RWPE2 (cell line): ENCODE measurements around the gene CADM2.

Experiments used
- ATAC-seq: fragments of 200-7000 bp; cut with Tn5 transposase; 3 replicates; pipeline ENCODE4 v1.9.1; 2021; ENCODE audit warnings: low read depth
- DNase-seq: peaks from one replicate; pipeline ENCODE4 v3.0.0-alpha.2; 2020; ENCODE audit warnings: low spot score
- H3K27ac ChIP-seq: fragments of 450-650 bp; 2 replicates; pipeline ENCODE4 v1.5.1; 2017; ENCODE audit warnings: mild to moderate bottlenecking; ENCODE audit not compliant: poor library complexity, severe bottlenecking
- H3K27me3 ChIP-seq: fragments of 250-450 bp; sonication (Bioruptor Pico); 2 replicates; pipeline ENCODE4 v1.5.1; 2021; ENCODE audit warnings: mild to moderate bottlenecking, moderate library complexity; ENCODE audit not compliant: insufficient read depth, poor library complexity, severe bottlenecking
- H3K36me3 ChIP-seq: fragments of 250-450 bp; sonication (Bioruptor Pico); 2 replicates; pipeline ENCODE4 v1.5.1; 2020; ENCODE audit warnings: low read depth, mild to moderate bottlenecking, moderate library complexity
- H3K4me1 ChIP-seq: fragments of 250-450 bp; sonication (Bioruptor Pico); 2 replicates; pipeline ENCODE4 v1.5.1; 2021; ENCODE audit warnings: mild to moderate bottlenecking, moderate library complexity; ENCODE audit not compliant: insufficient read depth, poor library complexity, severe bottlenecking
- H3K4me3 ChIP-seq: fragments of 250-450 bp; sonication (Bioruptor Pico); 2 replicates; pipeline ENCODE4 v1.5.1; 2021; ENCODE audit warnings: mild to moderate bottlenecking, moderate library complexity; ENCODE audit not compliant: severe bottlenecking
- H3K9me3 ChIP-seq: fragments of 250-450 bp; sonication (Bioruptor Pico); 2 replicates; pipeline ENCODE4 v1.5.1; 2021; ENCODE audit warnings: mild to moderate bottlenecking, moderate library complexity; ENCODE audit not compliant: severe bottlenecking
- TF ChIP-seq, protein P1 (sequence below): fragments of 450-650 bp; IDR thresholded peaks from one replicate; pipeline ENCODE4 v1.5.1; 2017; ENCODE audit warnings: mild to moderate bottlenecking, moderate library complexity; ENCODE audit not compliant: poor library complexity, severe bottlenecking

Gene CADM2

DNA sequence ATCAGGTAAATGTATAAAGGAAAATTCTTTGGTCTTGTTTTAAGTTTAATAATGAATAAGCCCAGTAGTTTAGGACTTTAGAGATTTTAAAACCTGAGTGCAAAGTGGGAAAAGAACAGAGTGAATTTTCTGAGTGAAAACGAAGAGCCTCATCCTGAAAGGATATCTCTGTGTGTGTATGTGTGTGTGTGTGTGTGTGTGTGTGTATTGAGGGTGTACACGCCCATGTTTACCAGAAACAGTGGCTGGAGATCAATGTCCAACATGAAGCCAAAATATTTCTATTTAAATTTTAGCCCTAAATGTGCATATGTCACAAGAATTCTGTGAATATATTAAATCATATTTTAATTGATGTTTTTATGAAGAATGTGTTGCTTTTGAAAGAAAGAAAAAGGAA, 549.9 kb downstream of the CADM2 start:
- Histone ChIP-seq H3K4me1 (no peaks in the 10 kb centered on the region), H3K9me3 (no peaks in the 10 kb centered on the region), H3K27me3 (no peaks in the 10 kb centered on the region), H3K4me3 (no peak overlapping the region), H3K27ac (no peak overlapping the region), H3K36me3 (no peaks in the 10 kb centered on the region)
- TF ChIP-seq, protein P1, sequence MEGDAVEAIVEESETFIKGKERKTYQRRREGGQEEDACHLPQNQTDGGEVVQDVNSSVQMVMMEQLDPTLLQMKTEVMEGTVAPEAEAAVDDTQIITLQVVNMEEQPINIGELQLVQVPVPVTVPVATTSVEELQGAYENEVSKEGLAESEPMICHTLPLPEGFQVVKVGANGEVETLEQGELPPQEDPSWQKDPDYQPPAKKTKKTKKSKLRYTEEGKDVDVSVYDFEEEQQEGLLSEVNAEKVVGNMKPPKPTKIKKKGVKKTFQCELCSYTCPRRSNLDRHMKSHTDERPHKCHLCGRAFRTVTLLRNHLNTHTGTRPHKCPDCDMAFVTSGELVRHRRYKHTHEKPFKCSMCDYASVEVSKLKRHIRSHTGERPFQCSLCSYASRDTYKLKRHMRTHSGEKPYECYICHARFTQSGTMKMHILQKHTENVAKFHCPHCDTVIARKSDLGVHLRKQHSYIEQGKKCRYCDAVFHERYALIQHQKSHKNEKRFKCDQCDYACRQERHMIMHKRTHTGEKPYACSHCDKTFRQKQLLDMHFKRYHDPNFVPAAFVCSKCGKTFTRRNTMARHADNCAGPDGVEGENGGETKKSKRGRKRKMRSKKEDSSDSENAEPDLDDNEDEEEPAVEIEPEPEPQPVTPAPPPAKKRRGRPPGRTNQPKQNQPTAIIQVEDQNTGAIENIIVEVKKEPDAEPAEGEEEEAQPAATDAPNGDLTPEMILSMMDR, result no peak
- DNase-seq (no peak), ATAC-seq (no peak)

DNA sequence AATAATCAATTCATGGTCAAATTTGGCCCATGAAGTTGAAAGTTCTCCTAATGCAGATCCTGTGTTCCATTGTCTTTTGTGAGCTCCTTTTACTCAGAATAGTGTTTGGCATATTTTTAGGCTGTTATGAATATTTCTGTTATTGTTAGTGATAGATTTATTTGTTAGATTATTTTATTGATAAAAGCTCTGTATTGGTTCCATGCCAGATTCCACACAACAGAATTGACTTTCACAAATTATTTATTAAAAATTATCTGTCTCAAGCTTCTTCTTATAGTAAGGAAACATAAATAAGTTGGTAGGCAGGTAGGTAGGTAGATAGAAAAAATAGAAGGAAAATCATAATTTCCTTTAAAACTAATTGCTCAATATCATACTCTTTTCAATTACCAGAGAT, 557.4 kb downstream of the CADM2 start:
- no peaks in the 10 kb centered on the region for H3K4me1 ChIP-seq
- no peaks in the 10 kb centered on the region for H3K27me3 ChIP-seq
- ATAC-seq (no peak), DNase-seq (no peak)
- TF ChIP-seq, protein P1, result no peak
- H3K4me3 ChIP-seq, result no peak overlapping the region
- H3K36me3 ChIP-seq, result no peaks in the 10 kb centered on the region
- H3K27ac ChIP-seq, result no peak overlapping the region
- no peaks in the 10 kb centered on the region for H3K9me3 ChIP-seq

DNA sequence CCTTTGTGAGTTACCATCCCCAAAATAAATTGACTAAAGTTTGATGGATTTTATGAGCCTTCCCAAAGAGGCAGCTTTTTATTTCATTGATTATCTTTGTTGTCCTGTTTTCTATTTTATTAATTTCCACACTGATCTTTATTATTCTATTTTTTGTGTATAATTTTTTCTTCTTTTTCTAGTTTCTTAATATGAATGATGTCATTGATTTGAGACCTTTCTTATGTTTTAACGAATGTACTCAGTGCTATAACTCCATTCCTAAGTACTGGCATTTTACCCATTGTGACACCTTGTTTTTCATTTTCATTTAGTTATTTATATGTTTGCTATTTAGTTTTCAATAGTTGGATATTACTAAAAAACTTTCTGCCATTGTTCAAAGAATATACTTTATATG, 565.3 kb downstream of the CADM2 start:
- no peaks in the 10 kb centered on the region for H3K9me3 ChIP-seq
- H3K4me3 ChIP-seq, result no peak overlapping the region
- no peak overlapping the region for H3K27ac ChIP-seq
- H3K4me1 ChIP-seq, result no peaks in the 10 kb centered on the region
- no peaks in the 10 kb centered on the region for H3K27me3 ChIP-seq
- ATAC-seq (no peak), DNase-seq (no peak)
- TF ChIP-seq, protein P1, result no peak
- H3K36me3 ChIP-seq, result no peaks in the 10 kb centered on the region

DNA sequence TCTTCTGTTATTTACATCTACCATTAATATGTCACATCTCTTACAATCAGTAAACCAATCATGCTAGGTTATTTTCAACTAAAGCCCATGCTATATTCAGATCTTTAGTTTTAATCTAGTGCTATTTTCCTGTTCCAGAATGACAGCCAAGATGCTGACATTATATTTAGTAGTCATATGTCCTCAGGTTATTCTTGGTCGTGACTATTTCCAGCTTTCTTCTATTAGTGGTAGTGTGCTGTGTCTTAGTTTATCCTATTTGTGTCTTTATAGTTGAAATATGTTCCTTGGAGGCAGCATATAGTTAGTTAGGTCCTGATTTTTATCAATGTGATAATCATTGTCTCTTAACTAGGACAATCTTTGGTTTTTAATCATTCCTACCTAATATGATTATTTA, 566.5 kb downstream of the CADM2 start:
- Histone ChIP-seq H3K36me3 (no peaks in the 10 kb centered on the region), H3K27me3 (no peaks in the 10 kb centered on the region), H3K9me3 (no peaks in the 10 kb centered on the region), H3K4me1 (no peaks in the 10 kb centered on the region), H3K27ac (no peak overlapping the region), H3K4me3 (no peak overlapping the region)
- ATAC-seq, result no peak
- no peak for DNase-seq
- TF ChIP-seq, protein P1, result no peak

DNA sequence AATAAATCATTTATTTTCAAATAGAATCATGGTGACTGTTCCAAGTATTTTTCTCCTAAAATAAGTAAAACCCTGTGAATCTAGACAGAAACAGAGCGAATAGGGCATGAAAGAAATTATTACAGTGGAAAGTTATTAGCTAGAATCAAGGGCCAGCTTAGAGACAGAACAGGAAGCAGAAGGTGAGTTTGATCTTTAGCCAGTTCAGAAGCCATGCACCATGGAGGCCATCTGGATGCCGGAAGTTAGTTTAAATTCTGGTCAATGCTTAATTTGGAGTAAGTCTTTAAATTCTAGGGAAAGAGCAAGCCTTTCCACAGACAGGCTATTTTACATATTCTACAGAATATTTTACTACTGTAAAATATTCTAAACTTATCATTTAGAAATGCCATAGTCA, 574.8 kb downstream of the CADM2 start:
- ATAC-seq, result no peak
- TF ChIP-seq, protein P1, result no peak
- Histone ChIP-seq H3K27me3 (no peaks in the 10 kb centered on the region), H3K4me1 (no peaks in the 10 kb centered on the region), H3K36me3 (no peaks in the 10 kb centered on the region), H3K27ac (no peak overlapping the region), H3K4me3 (no peak overlapping the region), H3K9me3 (no peaks in the 10 kb centered on the region)
- DNase-seq, result no peak
